GM19193 (cell line): ENCODE measurements around the gene MPZL1.

Source experiments
- POLR2A ChIP-seq: IDR thresholded peaks from 4 replicates; pipeline ENCODE4 v1.6.1; 2011; ENCODE audit not compliant: insufficient read depth, insufficient read length; ENCODE audit errors: extremely low read depth

Gene MPZL1

GRCh38 chr1:167791281-167792187 is 69.8 kb downstream of the MPZL1 start:
- TF ChIP-seq POLR2A = no peak

GRCh38 chr1:167792188-167792565 is 70.4 kb downstream of the MPZL1 start:
- no peak for TF ChIP-seq POLR2A

- no peak for TF ChIP-seq POLR2A
Measured at GRCh38 chr1:167794043-167794442, 72.3 kb downstream of the MPZL1 start.

- TF ChIP-seq POLR2A = no peak
Measured at GRCh38 chr1:167795810-167796740, 74.3 kb downstream of the MPZL1 start.

GRCh38 chr1:167797015-167797414 is 75.2 kb downstream of the MPZL1 start:
- no peak for TF ChIP-seq POLR2A

- TF ChIP-seq POLR2A = no peak
Measured at GRCh38 chr1:167798952-167799351, 77.2 kb downstream of the MPZL1 start.

- no peak for TF ChIP-seq POLR2A
Measured at GRCh38 chr1:167799747-167800146, 78.0 kb downstream of the MPZL1 start.

- no peak for TF ChIP-seq POLR2A
Measured at GRCh38 chr1:167800251-167800650, 78.5 kb downstream of the MPZL1 start.

GRCh38 chr1:167802235-167802634 is 80.5 kb downstream of the MPZL1 start:
- no peak for TF ChIP-seq POLR2A

- TF ChIP-seq POLR2A = no peak
Measured at GRCh38 chr1:167803358-167804207, 81.8 kb downstream of the MPZL1 start.

- TF ChIP-seq POLR2A = no peak
Measured at GRCh38 chr1:167805041-167805556, 83.3 kb downstream of the MPZL1 start.

GRCh38 chr1:167808104-167808503 is 86.3 kb downstream of the MPZL1 start:
- TF ChIP-seq POLR2A = no peak

GRCh38 chr1:167808690-167809089 is 86.9 kb downstream of the MPZL1 start:
- TF ChIP-seq POLR2A = no peak

- no peak for TF ChIP-seq POLR2A
Measured at GRCh38 chr1:167812972-167813371, 91.2 kb downstream of the MPZL1 start.
